NOMO-1 (cell line): ENCODE results near the gene C2orf74.
A peak's percentile ranks its signal among the peaks of the same experiment; 100 is the strongest.
"Not testable (repeated sequence)": the region's sequence is repeated elsewhere in the genome, so short reads cannot be mapped to it uniquely, and the experiment has no call there.

Experiments used
- DNase-seq, 2 experiments: peaks; one replicate each; lab custom pipeline; 2025; ENCODE audit not compliant: unreplicated experiment in 2 of 2; lab: John Stamatoyannopoulos, UW

Gene C2orf74

DNA sequence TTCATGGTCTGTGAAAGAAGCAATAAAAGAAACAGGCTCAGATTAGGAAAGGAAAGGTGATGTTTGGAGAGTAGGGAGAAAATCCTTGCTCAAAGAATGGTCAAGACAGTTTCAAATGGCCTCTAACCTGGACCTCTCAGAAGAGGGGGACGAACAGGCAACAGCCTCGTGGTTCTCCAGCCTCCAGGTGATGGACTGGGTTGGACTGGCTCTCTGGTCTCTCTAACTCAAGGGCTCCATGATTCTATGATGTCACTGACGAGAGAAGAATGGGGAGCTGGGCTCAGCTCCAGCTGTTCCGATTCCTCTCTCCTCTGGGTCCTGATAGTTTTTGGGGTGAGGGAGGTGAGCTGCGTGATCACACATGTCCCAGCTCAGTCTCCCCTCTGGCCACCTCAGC, at the start of gene C2orf74:
Gene C2orf74 (plus strand): TSS at position 301 of the 400 bp plus-strand sequence. CDS start 327 bp downstream, outside the sequence.
- DNase-seq, result no peak

DNA sequence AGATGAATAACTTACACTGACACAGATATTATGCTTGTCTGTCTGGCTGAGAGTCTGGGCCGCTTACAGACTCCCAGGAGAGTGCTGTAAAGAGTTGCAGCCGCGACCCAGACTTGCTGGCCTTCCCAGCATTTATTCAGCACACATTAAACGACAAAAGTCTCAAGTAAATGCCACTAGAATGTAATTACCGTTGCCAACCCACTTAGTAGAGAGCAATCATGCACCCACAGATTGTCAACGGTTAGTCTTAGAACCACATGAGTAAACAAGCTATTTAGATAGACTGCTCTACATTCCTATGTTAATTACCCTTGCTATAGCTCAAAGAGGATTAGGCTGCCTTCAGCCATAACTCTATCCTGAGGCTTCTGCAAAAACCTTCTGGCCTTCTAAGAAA, 47.8 kb upstream of the C2orf74 start:
- no peak for DNase-seq

- no peak for DNase-seq
Measured at GRCh38 chr2:61116302-61116701, 45.7 kb upstream of the C2orf74 start.

- no peak for DNase-seq
Measured at GRCh38 chr2:61117534-61117933, 44.5 kb upstream of the C2orf74 start.

- DNase-seq, result peak; percentile 9 to 37
Measured at GRCh38 chr2:61125123-61125710, 36.8 kb upstream of the C2orf74 start.

DNA sequence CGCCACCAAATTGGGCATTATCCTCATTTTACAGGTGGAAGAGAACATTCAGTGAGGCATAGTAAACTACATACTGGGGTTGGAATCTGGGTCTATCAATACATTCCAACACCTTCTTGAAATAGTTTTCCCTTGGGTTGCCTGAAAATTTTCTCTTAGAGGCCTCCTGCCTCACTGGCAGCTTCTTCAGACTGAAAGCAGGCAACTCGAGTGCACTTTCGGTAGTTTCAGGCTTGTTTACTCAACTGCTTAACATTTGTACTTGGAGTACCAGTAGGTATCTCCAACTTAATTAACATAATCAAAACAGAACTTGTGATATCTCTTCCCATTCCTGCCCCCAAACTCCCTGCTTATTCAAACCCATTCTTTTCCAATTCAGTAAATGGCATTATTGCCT, 36.2 kb upstream of the C2orf74 start:
- DNase-seq, result no peak

DNA sequence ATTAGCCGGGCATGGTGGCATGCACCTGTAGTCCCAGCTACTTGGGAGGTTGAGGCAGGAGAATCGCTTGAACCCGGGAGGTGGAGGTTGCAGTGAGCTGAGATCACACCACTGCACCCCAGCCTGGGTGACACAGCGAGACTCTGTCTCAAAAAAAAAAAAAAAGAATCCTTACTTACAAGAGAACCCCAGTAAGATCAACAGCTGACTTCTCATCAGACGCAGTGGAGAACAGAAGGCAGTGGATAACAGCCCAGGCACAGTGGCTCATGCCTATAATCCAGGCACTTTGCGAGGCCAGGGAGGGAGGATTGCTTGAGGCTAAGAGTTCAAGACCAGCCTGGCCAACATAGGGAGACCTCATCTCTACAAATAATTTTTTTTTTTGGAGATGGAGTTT, 33.9 kb upstream of the C2orf74 start:
- not testable (repeated sequence) for DNase-seq

DNA sequence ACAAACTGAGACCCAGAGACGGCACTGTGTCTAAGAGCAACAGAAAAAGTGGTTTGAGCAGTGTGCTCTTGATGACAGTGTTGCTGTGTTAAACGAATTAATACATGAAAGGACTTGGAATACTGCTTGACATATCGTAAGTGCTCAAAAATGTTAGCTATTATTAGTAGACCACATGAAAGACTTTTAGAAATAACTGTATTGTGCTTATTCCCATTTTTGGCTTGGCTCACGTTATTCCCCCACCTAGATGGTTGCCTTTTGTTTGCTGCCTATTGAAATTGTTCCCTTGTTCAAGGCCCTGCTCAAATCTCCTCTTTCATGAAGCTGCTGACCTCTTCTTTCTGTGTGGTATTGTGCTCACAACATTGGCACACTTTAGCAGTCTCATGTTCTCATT, 27.8 kb upstream of the C2orf74 start:
- DNase-seq, result no peak

DNA sequence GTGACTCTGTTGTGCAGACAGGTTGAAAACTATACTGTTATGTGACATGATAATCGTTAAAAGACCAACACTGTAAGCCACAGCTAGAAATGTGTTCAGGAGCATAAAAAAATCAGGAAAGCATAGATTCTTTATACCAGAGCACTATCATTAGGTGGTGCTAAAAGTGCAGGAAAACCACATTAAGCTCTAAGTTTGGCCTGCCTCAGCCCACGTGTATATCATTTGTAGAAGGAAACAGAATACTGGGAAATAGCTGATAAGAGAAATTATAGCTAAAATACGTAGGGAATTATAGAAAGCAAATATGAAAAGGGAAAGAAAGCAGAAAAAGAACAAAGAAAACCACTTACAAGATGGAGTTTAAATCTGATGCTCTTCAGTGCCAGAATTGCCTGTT, 26.5 kb upstream of the C2orf74 start:
- DNase-seq, result no peak

- DNase-seq, result no peak
Measured at GRCh38 chr2:61138859-61139258, 23.1 kb upstream of the C2orf74 start.

DNA sequence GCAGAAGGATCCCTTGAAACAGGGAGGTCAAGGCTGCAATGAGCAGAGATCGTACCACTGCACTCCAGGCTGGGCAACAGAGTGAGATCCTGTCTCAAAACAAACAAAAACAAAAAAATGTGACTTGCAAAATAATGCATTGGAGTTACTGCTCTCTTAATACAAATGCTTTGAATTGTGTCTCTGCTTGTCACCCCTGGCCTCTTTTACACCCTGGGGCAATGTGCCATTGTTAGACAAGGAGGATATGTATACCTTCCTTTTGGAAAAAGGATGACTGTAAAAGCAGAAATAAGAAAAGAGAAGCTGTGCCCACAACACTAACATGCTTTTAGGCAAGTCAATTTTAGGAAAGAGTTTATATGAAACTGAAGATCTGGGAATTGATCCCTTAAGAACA, 20.8 kb upstream of the C2orf74 start:
- DNase-seq, result no peak

GRCh38 chr2:61144697-61145268, 17.2 kb upstream of the C2orf74 start:
- peak; percentile 87 to 94 for DNase-seq

DNA sequence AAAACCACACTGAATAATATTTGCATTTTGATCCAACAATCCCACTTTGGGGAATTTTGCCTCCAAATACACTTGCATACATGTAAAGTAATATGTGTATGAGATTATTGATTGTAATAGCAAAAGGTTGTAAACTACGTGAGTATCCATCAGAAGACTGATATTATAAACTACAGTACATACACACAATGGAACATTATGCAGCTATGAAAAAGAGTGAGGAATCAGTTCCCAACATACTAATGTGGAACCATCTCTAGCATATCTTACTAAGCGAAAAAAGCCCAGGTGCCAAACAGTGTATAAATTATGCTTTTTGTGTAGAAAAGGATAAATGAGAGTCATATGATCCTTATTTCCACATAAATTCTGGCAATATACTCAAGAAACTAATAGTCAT, 16.0 kb upstream of the C2orf74 start:
- DNase-seq, result no peak

GRCh38 chr2:61148091-61148490, 13.9 kb upstream of the C2orf74 start:
- not testable (repeated sequence) for DNase-seq

DNA sequence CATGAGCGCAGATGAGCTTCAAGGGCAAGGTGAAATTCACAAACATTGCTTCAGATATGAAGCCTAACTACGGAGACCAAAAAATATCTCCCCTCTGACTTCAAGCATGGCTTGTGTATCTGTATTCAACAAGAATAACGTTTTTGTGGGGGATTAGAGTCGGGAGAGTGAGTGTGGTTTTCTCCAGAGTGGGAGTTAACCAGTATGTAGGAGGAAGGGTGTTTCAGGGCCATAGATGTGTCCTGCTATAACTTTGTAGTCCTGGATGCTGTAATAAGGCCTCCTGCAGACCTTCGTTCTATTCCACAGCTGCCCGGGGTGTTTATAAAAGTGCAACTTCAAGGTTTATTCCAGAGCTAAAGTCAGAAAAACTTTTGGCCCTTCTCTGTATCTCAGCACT, 12.9 kb upstream of the C2orf74 start:
- no peak for DNase-seq

GRCh38 chr2:61151436-61151835, 10.6 kb upstream of the C2orf74 start:
- DNase-seq, result no peak

DNA sequence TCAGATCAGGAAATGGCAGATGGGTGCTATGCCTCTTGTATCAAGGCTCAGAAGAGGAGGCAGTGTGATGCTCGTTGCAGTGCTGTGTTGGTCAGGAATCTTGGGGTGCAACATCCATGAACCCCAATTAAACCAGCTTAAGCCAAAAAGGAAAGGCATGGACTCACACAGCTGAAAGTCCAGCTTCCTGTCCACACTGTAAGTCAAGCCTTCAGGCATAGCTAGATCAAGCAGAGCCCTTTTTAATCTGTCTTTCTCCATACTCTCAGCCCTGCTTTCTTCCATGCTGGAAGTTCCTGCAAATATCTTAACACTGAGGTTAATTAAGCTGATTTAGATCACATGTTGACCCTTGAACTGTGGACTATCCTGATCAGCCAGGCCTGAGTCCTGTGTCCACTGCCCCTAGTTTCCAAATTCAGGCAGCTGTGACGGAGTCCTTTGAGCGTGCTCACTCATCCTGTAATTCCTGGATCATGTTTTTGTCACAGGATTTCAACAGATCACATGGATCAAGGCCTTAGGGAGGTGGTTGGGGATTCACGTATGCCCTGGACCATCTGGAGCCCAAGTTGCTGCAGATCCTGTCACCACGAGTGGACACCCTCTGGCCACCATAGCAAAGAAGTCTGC, 4.5 kb upstream of the C2orf74 start:
- no peak for DNase-seq

GRCh38 chr2:61158356-61158955, 3.5 kb upstream of the C2orf74 start:
- peak in 1 of 2 experiments; percentile 27 for DNase-seq

GRCh38 chr2:61162721-61163120, 733 bp downstream of the C2orf74 start:
- DNase-seq, result no peak

- not testable (repeated sequence) for DNase-seq
Measured at GRCh38 chr2:61165082-61165481, 3.1 kb downstream of the C2orf74 start.

DNA sequence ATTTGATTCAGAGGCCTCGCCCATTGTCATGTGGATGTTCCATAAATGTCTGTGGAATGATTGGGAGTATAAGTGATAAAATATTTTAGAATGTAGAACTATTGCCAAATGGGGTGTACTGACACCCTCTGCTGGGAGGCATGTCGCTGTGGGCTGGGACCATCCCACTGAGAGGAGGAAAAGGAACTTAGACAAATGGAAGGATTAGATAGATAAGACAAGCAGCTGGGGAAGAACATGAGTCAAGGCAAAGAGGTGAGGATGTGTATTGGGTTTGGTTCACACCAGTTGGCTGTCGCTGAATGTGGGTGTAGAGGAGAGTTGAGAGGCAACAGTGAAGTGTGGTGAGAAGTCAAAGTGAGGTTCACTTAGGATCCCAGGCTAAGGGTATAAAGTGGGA, 4.0 kb downstream of the C2orf74 start:
- no peak for DNase-seq

GRCh38 chr2:61167579-61167978, 5.6 kb downstream of the C2orf74 start:
- no peak for DNase-seq
